ENCODE measurements around the gene LRRC36.

DNA sequence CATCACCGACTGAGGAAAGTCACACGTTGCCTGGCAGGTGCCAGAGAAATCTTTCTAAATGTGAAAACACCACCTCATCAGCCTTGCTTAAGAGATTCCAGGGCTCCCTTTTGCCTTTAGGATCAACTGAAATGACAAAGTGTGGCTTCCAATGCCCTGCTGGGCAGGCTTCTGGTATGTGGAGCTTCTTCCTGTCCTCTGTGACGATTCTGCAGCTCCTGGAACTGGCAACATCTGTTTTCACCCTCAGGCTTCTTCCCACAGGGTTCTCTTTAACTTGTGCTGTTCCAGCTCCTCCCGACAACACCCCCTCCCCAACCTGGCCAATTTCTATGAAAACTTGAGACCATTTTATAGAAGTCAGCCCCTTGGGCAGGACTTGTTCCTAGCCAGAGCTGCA lies 94.4 kb downstream of the LRRC36 start:
- TF ChIP-seq, protein P1, sequence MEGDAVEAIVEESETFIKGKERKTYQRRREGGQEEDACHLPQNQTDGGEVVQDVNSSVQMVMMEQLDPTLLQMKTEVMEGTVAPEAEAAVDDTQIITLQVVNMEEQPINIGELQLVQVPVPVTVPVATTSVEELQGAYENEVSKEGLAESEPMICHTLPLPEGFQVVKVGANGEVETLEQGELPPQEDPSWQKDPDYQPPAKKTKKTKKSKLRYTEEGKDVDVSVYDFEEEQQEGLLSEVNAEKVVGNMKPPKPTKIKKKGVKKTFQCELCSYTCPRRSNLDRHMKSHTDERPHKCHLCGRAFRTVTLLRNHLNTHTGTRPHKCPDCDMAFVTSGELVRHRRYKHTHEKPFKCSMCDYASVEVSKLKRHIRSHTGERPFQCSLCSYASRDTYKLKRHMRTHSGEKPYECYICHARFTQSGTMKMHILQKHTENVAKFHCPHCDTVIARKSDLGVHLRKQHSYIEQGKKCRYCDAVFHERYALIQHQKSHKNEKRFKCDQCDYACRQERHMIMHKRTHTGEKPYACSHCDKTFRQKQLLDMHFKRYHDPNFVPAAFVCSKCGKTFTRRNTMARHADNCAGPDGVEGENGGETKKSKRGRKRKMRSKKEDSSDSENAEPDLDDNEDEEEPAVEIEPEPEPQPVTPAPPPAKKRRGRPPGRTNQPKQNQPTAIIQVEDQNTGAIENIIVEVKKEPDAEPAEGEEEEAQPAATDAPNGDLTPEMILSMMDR (IDR thresholded peaks at IDR 0.05; ENCODE audit: extremely low read depth in 1 of 2, insufficient read depth in 1 of 2, low read depth in 1 of 2, low read length in 2 of 2), result no peak
- TF ChIP-seq, protein P2, sequence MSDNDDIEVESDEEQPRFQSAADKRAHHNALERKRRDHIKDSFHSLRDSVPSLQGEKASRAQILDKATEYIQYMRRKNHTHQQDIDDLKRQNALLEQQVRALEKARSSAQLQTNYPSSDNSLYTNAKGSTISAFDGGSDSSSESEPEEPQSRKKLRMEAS (IDR thresholded peaks at IDR 0.05; ENCODE audit: insufficient read depth, insufficient read length), result no peak
- no peak for TF ChIP-seq POLR2AphosphoS5 (IDR thresholded peaks at IDR 0.05; ENCODE audit: insufficient read depth, low read depth, low read length)
